GM12801 (cell line): Measurements from ENCODE around the gene GRID2.

Experiments used
- TF ChIP-seq, protein P1 (sequence below): IDR thresholded peaks from one replicate; pipeline ENCODE4 v1.5.1; 2011; ENCODE audit warnings: control low read depth; ENCODE audit not compliant: insufficient read length; ENCODE audit errors: extremely low read depth

The GRID2 gene

DNA sequence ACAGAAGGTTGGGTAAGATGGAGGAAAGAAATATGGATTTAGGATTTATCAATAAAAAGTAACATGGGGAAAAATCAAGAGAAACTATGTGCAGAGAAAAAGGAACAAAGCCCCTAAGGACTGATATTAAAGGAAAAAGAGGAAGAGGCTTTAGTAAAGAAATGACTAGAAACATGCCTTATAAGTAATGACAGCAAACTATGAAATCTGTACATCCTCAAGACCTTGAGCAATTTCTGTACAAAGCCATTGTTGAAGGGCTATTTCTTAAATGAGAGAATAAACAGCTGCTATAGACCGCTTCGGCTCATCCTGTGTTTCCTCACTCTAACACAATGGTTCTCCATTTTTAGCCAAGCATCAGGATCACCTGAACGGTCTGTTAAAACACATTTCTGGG lies 1344.5 kb downstream of the GRID2 start:
- TF ChIP-seq, protein P1, sequence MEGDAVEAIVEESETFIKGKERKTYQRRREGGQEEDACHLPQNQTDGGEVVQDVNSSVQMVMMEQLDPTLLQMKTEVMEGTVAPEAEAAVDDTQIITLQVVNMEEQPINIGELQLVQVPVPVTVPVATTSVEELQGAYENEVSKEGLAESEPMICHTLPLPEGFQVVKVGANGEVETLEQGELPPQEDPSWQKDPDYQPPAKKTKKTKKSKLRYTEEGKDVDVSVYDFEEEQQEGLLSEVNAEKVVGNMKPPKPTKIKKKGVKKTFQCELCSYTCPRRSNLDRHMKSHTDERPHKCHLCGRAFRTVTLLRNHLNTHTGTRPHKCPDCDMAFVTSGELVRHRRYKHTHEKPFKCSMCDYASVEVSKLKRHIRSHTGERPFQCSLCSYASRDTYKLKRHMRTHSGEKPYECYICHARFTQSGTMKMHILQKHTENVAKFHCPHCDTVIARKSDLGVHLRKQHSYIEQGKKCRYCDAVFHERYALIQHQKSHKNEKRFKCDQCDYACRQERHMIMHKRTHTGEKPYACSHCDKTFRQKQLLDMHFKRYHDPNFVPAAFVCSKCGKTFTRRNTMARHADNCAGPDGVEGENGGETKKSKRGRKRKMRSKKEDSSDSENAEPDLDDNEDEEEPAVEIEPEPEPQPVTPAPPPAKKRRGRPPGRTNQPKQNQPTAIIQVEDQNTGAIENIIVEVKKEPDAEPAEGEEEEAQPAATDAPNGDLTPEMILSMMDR = no peak

DNA sequence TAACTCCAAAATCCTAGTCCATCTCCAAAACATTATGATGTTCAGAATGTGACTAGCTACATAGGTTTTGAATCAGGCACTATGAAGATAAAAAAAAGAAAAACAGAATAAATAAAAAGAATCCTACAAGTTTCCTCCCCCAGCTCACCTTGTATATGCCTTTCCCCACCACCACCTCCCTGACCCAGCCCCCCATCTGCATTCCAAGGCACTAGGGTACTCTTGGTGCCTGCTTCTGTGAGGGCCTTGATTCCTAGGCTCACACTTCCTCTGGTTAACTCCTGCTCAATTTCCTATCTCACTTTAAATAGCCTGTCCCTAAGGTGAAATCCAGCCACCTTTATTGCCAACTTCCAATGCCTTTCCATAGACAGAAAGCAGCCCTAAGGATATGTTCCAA lies 1346.1 kb downstream of the GRID2 start:
- TF ChIP-seq, protein P1 = no peak

DNA sequence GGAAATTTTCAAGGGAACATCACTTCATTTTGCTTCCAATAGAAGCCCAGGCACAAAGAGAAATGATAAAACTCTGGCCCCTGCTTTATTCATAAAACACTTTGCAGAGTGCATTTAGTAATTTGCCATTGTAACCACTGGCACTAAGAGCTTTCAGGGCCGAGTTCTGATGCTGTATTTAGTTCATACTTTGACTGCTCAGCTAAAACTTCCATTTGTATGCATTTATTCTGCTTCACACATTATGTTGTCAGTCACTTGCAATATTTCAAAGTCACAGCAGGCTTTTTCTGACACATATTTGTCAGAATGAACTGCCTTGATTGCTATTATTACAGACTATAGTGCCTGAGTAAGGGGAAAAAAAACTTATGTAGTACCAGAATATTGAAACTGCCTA lies 1350.4 kb downstream of the GRID2 start:
- TF ChIP-seq, protein P1 = no peak

DNA sequence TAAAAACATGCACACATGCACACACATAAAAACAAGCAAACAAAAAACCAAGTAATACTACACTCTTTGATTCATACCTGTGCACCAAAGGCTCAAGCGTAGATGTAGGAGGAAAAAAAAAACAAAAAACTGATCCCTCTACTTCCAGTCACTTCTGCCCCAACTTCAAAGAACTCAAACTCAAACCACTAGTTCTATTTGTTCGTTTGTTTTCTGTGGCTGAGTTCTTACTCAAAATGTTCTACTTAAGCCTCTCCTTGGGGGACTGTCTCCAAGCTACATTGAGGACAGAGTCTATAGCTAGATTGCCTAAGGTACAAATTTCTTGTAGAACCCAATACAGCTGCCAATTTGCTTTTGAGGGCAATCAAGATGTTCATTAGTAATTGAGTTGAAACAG lies 1353.8 kb downstream of the GRID2 start:
- TF ChIP-seq, protein P1 = no peak

DNA sequence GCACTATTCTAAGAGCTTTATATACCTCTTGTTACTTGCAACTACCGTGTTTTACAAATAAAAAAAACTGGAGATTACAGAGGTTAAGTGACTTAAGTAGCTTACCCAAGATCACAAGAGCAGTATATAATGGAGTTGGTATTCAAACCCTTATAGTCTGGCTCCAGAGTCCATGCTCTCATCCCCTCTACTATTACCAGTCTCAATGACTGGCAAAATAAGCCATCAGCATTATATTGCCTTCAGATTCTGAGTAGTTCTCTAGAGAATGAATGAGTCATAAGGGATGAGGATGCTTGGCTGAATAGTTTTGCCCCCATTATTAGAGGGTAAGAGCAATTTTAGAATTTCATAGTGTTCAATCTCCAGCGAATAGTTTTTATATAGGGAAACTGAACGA lies 1354.7 kb downstream of the GRID2 start:
- TF ChIP-seq, protein P1 = no peak

DNA sequence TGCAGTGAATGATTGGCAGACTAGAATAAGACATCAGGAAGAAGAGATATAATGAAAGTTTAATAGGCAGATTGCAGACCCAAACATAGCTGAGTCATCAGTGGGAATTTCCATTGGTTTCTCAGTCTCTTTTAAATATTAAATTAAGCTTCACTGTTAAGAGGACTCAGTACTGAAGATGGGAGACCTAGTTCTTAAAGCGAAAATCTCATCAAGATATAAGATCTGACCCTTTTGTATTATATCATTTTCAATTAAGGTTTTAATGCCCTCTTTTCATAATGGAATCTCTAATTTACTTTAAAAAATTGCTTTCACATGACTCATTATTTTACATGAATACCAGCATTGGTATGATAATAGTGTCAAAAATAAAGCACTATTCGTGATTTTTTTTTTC lies 1355.9 kb downstream of the GRID2 start:
- TF ChIP-seq, protein P1 = no peak

DNA sequence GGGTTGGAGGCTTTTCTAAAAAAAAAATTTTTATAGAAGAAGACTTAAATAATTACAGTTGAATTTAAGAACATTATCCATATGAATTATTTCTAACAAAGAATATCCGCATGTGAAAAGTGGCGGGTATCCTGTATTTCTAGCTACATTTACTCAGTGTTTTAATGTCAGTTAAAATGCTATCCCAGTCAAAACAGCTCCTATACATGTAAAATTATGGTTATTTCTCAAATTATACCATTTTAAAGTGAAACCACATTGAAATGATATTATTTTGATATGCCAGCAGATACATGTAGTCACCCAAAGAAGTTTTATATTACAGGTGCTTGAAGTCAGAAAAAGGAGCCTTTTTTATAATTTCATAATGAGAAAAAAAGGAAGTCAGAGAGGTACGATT lies 1356.3 kb downstream of the GRID2 start:
- TF ChIP-seq, protein P1 = no peak

DNA sequence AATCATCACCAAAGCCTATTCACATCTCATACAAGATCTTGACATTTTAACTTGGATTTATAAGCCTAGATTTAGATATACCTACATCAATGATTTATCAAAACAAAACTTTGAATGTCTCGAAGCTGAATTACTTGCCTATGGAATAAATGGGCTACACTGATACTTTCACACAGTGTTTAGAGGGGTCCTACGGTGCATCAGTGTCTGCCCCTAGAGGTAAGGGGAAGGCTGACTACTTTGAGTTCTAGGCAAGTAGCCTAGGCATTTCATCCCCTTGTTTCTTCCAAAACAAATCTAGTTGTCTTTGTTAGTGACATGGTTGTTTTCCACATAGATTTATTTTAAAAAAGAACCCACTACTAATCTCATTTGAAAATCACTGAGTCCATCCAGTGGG lies 1366.7 kb downstream of the GRID2 start:
- TF ChIP-seq, protein P1 = no peak
